Endothelial cell of umbilical vein (primary cell): ENCODE results near the gene CCR8. TPM values are rescaled to one million over a fixed set of nuclear protein-coding genes. Genes with fewer than 3 reads are reported as not detected.

Source experiments
- BruUV-seq: library from RNA; stranded (reverse); fragments of 400-500 nt; replicated peaks from 2 replicates; lab custom pipeline; 2021; lab: Mats Ljungman, UMichigan
- CTCF ChIA-PET: fragments of 300-600, 350-600 bp; sonication (Branson Sonifier 250); formaldehyde crosslinking; loops from one replicate; lab custom pipeline; 2021; ENCODE audit warnings: antibody characterized with exemption, inconsistent platforms; lab: Charles Lee
- POLR2A ChIA-PET: fragments of 300-600, 350-600 bp; sonication (Branson Sonifier 250); formaldehyde crosslinking; loops from one replicate; lab custom pipeline; 2021; ENCODE audit warnings: antibody characterized with exemption, inconsistent platforms; lab: Charles Lee
- DNase-seq: peaks from one replicate; pipeline ENCODE4 v3.0.0-alpha.2; 2011; ENCODE audit warnings: low read depth, low spot score
- FAIRE-seq: peaks from 2 replicates; lab custom pipeline; 2011; peaks lifted over from hg19 to GRCh38; lab: Jason Lieb, UNC
- H2AFZ ChIP-seq: 2 replicates; pipeline ENCODE4 v1.6.0; 2012; ENCODE audit warnings: low read depth, low read length, control low read depth, inconsistent platforms
- H3K27ac ChIP-seq: 2 replicates; pipeline ENCODE4 v1.5.1; 2011; ENCODE audit warnings: low read depth, mild to moderate bottlenecking, control low read depth, low read length, moderate library complexity; ENCODE audit not compliant: insufficient read depth
- H3K27me3 ChIP-seq, 2 experiments: 2 replicates each; pipeline versions ENCODE4 v1.6.0 to v1.6.1; 2011; ENCODE audit warnings: low read length in 2 of 2, mixed read lengths in 1 of 2; ENCODE audit not compliant: control insufficient read depth in 2 of 2, insufficient read depth in 2 of 2
- H3K36me3 ChIP-seq, 2 experiments: 2 replicates in 1 of 2; 3 replicates in 1 of 2; pipeline ENCODE4 v1.5.1; 2011; ENCODE audit warnings: low read length in 2 of 2, mild to moderate bottlenecking in 1 of 2, moderate library complexity in 1 of 2; ENCODE audit not compliant: control insufficient read depth in 2 of 2, insufficient read depth in 2 of 2; ENCODE audit errors: extremely low read depth in 1 of 2
- H3K4me1 ChIP-seq: 3 replicates; pipeline ENCODE4 v1.5.1; 2011; ENCODE audit warnings: mild to moderate bottlenecking, low read length; ENCODE audit not compliant: control insufficient read depth, insufficient read depth; ENCODE audit errors: extremely low read depth
- H3K4me2 ChIP-seq: 2 replicates; pipeline ENCODE4 v1.6.1; 2011; ENCODE audit warnings: low read length, control low read depth, mixed read lengths; ENCODE audit not compliant: insufficient read depth
- H3K4me3 ChIP-seq, 3 experiments: fragments of 200-600 bp in 1 of 3; sonication (generic), shearing (Covaris generic) in 1 of 3; replicated peaks in 1 of 3; 2 replicates each; pipeline ENCODE4 v1.5.1; 2011 to 2016; ENCODE audit warnings: control low read depth in 3 of 3, low read length in 3 of 3, mild to moderate bottlenecking in 2 of 3, inconsistent platforms in 1 of 3, low read depth in 1 of 3, moderate library complexity in 1 of 3; ENCODE audit not compliant: insufficient read depth in 1 of 3
- H3K79me2 ChIP-seq: 2 replicates; pipeline ENCODE4 v1.6.0; 2012; ENCODE audit warnings: low read length, inconsistent platforms; ENCODE audit not compliant: control insufficient read depth, insufficient read depth
- H3K9ac ChIP-seq: replicated peaks from 2 replicates; pipeline ENCODE3; 2011; ENCODE audit warnings: low read length, control low read depth; ENCODE audit not compliant: insufficient read depth; ENCODE audit errors: extremely low read depth
- H3K9me1 ChIP-seq: replicated peaks from 3 replicates; pipeline ENCODE4 v1.6.0; 2011; ENCODE audit warnings: mild to moderate bottlenecking, low read length; ENCODE audit not compliant: control insufficient read depth, insufficient read depth; ENCODE audit errors: extremely low read depth
- H3K9me3 ChIP-seq: replicated peaks from 2 replicates; pipeline ENCODE4 v1.5.1; 2012; ENCODE audit warnings: low read length, inconsistent platforms; ENCODE audit not compliant: control insufficient read depth, insufficient read depth
- H4K20me1 ChIP-seq: replicated peaks from 2 replicates; pipeline ENCODE3; 2011; ENCODE audit warnings: mild to moderate bottlenecking, low read length; ENCODE audit not compliant: control insufficient read depth, insufficient read depth; ENCODE audit errors: extremely low read depth
- CTCF ChIP-seq, 2 donors: IDR thresholded peaks; 1 replicate in 1 of 2; 2 replicates in 1 of 2; pipeline ENCODE4 v1.5.1; 2011; ENCODE audit warnings: low read length in 2 of 2, mild to moderate bottlenecking in 2 of 2, moderate library complexity in 2 of 2, control low read depth in 1 of 2, inconsistent platforms in 1 of 2, low read depth in 1 of 2; ENCODE audit not compliant: insufficient read depth in 1 of 2; ENCODE audit errors: extremely low read depth in 1 of 2
- EZH2 ChIP-seq: IDR thresholded peaks from 2 replicates; pipeline ENCODE4 v1.6.1; 2012; ENCODE audit warnings: borderline replicate concordance, low read depth, mild to moderate bottlenecking, moderate library complexity, low read length, inconsistent platforms; ENCODE audit not compliant: severe bottlenecking
- FOS ChIP-seq: IDR thresholded peaks from 2 replicates; pipeline ENCODE4 v1.6.1; 2011; ENCODE audit warnings: mild to moderate bottlenecking, low read length, moderate library complexity, borderline replicate concordance; ENCODE audit not compliant: insufficient read depth
- GATA2 ChIP-seq: IDR thresholded peaks from 2 replicates; pipeline ENCODE4 v1.7.0; 2011; ENCODE audit warnings: low read depth, mild to moderate bottlenecking, moderate library complexity, mixed read lengths, low read length; ENCODE audit not compliant: insufficient read length, insufficient read depth
- JUN ChIP-seq: IDR thresholded peaks from 2 replicates; pipeline ENCODE4 v1.6.1; 2011; ENCODE audit warnings: borderline replicate concordance, low read depth; ENCODE audit not compliant: insufficient read length, insufficient read depth
- MAX ChIP-seq: IDR thresholded peaks from 2 replicates; pipeline ENCODE4 v1.6.1; 2011; ENCODE audit not compliant: insufficient read depth, insufficient read length
- MYC ChIP-seq: IDR thresholded peaks from one replicate; pipeline ENCODE4 v1.6.1; 2011; ENCODE audit warnings: mild to moderate bottlenecking, low read depth, low read length
- POLR2A ChIP-seq: IDR thresholded peaks from 2 replicates; pipeline ENCODE4 v1.6.1; 2012; ENCODE audit warnings: low read depth, mild to moderate bottlenecking, control low read depth, low read length
- POLR2AphosphoS5 ChIP-seq: IDR thresholded peaks from 2 replicates; pipeline ENCODE4 v1.6.1; 2012; ENCODE audit warnings: low read depth, mild to moderate bottlenecking, control low read depth, low read length, moderate library complexity; ENCODE audit not compliant: insufficient read depth
- dilution Hi-C: fragments of 300-500 bp; cut with MboI; formaldehyde crosslinking; loops from one replicate; pipeline ENCODE4 v1.15.0; 2019; ENCODE audit warnings: low sequenced_read_pairs; ENCODE audit not compliant: extremely low pct_ligation_motif_present
- intact Hi-C: fragments of 100-400 bp; cut with micrococcal nuclease; formaldehyde crosslinking; loops from one replicate; pipeline ENCODE4 v1.10.0; 2022
- polyA plus RNA-seq, 4 experiments: library from polyadenylated mRNA; depleted of rRNA in 3 of 4; stranded (reverse) in 3 of 4; unstranded in 1 of 4; fragments of >200 nt; gene quantifications; 2 replicates each; pipeline versions ENCODE4 v1.2.1 to v1.2.3, GENCODE V29; 2011 to 2012; ENCODE audit warnings: missing spikeins in 1 of 4
- total RNA-seq: library from RNA; stranded (reverse); gene quantifications from 2 replicates; pipeline ENCODE4 v1.2.3, GENCODE V29; 2021

The CCR8 gene
- total and polyA plus RNA-seq, 2 donors (not counting 3 experiments of a cell fraction or from before 2014, with no cell fraction given) = not detected

DNA sequence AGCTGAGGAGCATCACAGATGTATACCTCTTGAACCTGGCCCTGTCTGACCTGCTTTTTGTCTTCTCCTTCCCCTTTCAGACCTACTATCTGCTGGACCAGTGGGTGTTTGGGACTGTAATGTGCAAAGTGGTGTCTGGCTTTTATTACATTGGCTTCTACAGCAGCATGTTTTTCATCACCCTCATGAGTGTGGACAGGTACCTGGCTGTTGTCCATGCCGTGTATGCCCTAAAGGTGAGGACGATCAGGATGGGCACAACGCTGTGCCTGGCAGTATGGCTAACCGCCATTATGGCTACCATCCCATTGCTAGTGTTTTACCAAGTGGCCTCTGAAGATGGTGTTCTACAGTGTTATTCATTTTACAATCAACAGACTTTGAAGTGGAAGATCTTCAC, 3.0 kb downstream of the CCR8 start:
- BruUV-seq = no TSS peak

More for the DNA sequence above, 3.0 kb downstream of the CCR8 start:
- POLR2A ChIA-PET = no interaction called here
- no peak for TF ChIP-seq JUN
- no peak for TF ChIP-seq CTCF (IDR thresholded peaks at IDR 0.05; ENCODE audit: extremely low read depth in 1 of 2, insufficient read depth in 1 of 2, low read depth in 1 of 2, low read length in 2 of 2)
- TF ChIP-seq POLR2AphosphoS5 = no peak
- no peak for TF ChIP-seq EZH2
- no peak for TF ChIP-seq MYC
- no peak for TF ChIP-seq POLR2A
- TF ChIP-seq MAX = no peak
- no peak for TF ChIP-seq GATA2
- TF ChIP-seq FOS = no peak
- H3K4me2 ChIP-seq = no peak overlapping the region
- H3K9me3 ChIP-seq = no peaks in the 10 kb centered on the region
- H3K4me3 ChIP-seq = no peak overlapping the region
- DNase-seq = no peak
- no peak for FAIRE-seq
- H4K20me1 ChIP-seq = no peaks in the 10 kb centered on the region
- no peaks in the 10 kb centered on the region for H3K9me1 ChIP-seq
- H2AFZ ChIP-seq = no peak overlapping the region
- H3K4me1 ChIP-seq = no peaks in the 10 kb centered on the region
- CTCF ChIA-PET = no interaction called here
- intact Hi-C loops = no loop called here
- no peaks in the 10 kb centered on the region for H3K79me2 ChIP-seq
- no peak overlapping the region for H3K9ac ChIP-seq
- dilution Hi-C loops = no loop called here
- no peaks in the 10 kb centered on the region for H3K36me3 ChIP-seq
- H3K27ac ChIP-seq = no peak overlapping the region
- peaks cover 3 to 6% of the 10 kb centered on the region in 2 experiments for H3K27me3 ChIP-seq
